Measurements from ENCODE around the gene ARIH2.
"Not testable (repeated sequence)": the region's sequence is repeated elsewhere in the genome, so short reads cannot be mapped to it uniquely, and the experiment has no call there.

Gene ARIH2

GRCh38 chr3:48918388-48919214 is at the start of gene ARIH2:
Gene ARIH2, plus strand, starts transcription at chr3:48918842. Its CDS starts 8,717 bp downstream, at chr3:48927559.
- peak; percentile 93 for DNase-seq (ENCODE audit: low spot score)

GRCh38 chr3:48877671-48878070 is 41.0 kb upstream of the ARIH2 start:
- DNase-seq (ENCODE audit: low spot score) = no peak

GRCh38 chr3:48879307-48879993 is 39.2 kb upstream of the ARIH2 start:
- DNase-seq (ENCODE audit: low spot score) = no peak

- no peak for DNase-seq (ENCODE audit: low spot score)
These were observed 38.7 kb upstream of the ARIH2 start for GRCh38 chr3:48879994-48880377.

GRCh38 chr3:48881006-48881405 is 37.6 kb upstream of the ARIH2 start:
- DNase-seq (ENCODE audit: low spot score) = no peak

- DNase-seq (ENCODE audit: low spot score) = no peak
These were observed 37.0 kb upstream of the ARIH2 start for GRCh38 chr3:48881652-48882114.

GRCh38 chr3:48885753-48886152 is 32.9 kb upstream of the ARIH2 start:
- no peak for DNase-seq (ENCODE audit: low spot score)

- no peak for DNase-seq (ENCODE audit: low spot score)
These were observed 27.0 kb upstream of the ARIH2 start for GRCh38 chr3:48891606-48892005.

- no peak for DNase-seq (ENCODE audit: low spot score)
These were observed 24.1 kb upstream of the ARIH2 start for GRCh38 chr3:48894516-48894915.

- no peak for DNase-seq (ENCODE audit: low spot score)
These were observed 21.7 kb upstream of the ARIH2 start for GRCh38 chr3:48896936-48897335.

- peak; percentile 6 for DNase-seq (ENCODE audit: low spot score)
These were observed 20.9 kb upstream of the ARIH2 start for GRCh38 chr3:48897460-48898376.

GRCh38 chr3:48898383-48899234 is 20.0 kb upstream of the ARIH2 start, which contains the start of gene SLC25A20:
Gene SLC25A20, minus strand, starts transcription at chr3:48898882. Its CDS starts 88 bp downstream, at chr3:48898794.
- DNase-seq (ENCODE audit: low spot score) = peak; percentile 75

GRCh38 chr3:48899273-48899672 is 19.4 kb upstream of the ARIH2 start:
- no peak for DNase-seq (ENCODE audit: low spot score)

- DNase-seq (ENCODE audit: low spot score) = not testable (repeated sequence)
These were observed 11.6 kb upstream of the ARIH2 start for GRCh38 chr3:48907026-48907425.

GRCh38 chr3:48915296-48915695 is 3.3 kb upstream of the ARIH2 start:
- no peak for DNase-seq (ENCODE audit: low spot score)

GRCh38 chr3:48919215-48920138 is 835 bp downstream of the ARIH2 start:
- peak; percentile 21 for DNase-seq (ENCODE audit: low spot score)

GRCh38 chr3:48926425-48927392 is 8.1 kb downstream of the ARIH2 start:
- DNase-seq (ENCODE audit: low spot score) = no peak

GRCh38 chr3:48927928-48928327 is 9.3 kb downstream of the ARIH2 start:
- DNase-seq (ENCODE audit: low spot score) = no peak

GRCh38 chr3:48928679-48929078 is 10.0 kb downstream of the ARIH2 start:
- no peak for DNase-seq (ENCODE audit: low spot score)
